Peyer's patch (tissue), 4 donors: Measurements from ENCODE around the gene PLEKHG2.

ENCODE experiments used
- CTCF ChIP-seq, 6 experiments: fragments of 450-650 bp in 4 of 6; fragments of 200-600 bp in 2 of 6; sonication (generic) in 1 of 6; IDR thresholded peaks; one replicate each; pipeline ENCODE4 v1.5.1; 2017 to 2019; ENCODE audit warnings: antibody characterized with exemption in 6 of 6, mild to moderate bottlenecking in 3 of 6, moderate library complexity in 1 of 6
- POLR2A ChIP-seq, 2 donors: fragments of 450-650 bp; IDR thresholded peaks; one replicate each; pipeline ENCODE4 v1.5.1; 2017; ENCODE audit warnings: antibody characterized with exemption in 2 of 2, mild to moderate bottlenecking in 2 of 2, moderate library complexity in 2 of 2

GRCh38 chr19:39446365-39447084 lies 34.1 kb downstream of the PLEKHG2 start:
- TF ChIP-seq POLR2A (IDR thresholded peaks at IDR 0.05) (no peak), CTCF (IDR thresholded peaks at IDR 0.05) (no peak)
